Esophagus squamous epithelium (tissue), 5 donors: Measurements from ENCODE around the gene FAM107B. TPM values are rescaled to one million over a fixed set of nuclear protein-coding genes. Genes with fewer than 3 reads are reported as not detected.
A peak's percentile ranks its signal among the peaks of the same experiment; 100 is the strongest.

Experiments used
- DNase-seq: peaks from one replicate; lab custom pipeline; 2025; lab: John Stamatoyannopoulos, UW
- H3K27ac ChIP-seq, 4 donors: fragments of 200-600 bp; sonication (generic); one replicate each; pipeline ENCODE4 v1.5.1; 2016 to 2019; ENCODE audit warnings: mild to moderate bottlenecking in 1 of 4
- H3K27me3 ChIP-seq, 4 donors: fragments of 200-600 bp; sonication (generic); 1 replicate in 3 of 4; 2 replicates in 1 of 4; pipeline versions ENCODE4 v1.5.1 to v1.6.0; 2017 to 2021; ENCODE audit warnings: antibody characterized with exemption in 1 of 4
- H3K36me3 ChIP-seq, 3 donors: fragments of 200-600 bp; sonication (generic); one replicate each; pipeline ENCODE4 v1.5.1; 2016 to 2019
- H3K4me1 ChIP-seq, 3 donors: fragments of 200-600 bp; sonication (generic); one replicate each; pipeline ENCODE4 v1.5.1; 2017 to 2019
- H3K4me3 ChIP-seq, 4 donors: fragments of 200-600 bp; sonication (generic); 1 replicate in 3 of 4; 2 replicates in 1 of 4; pipeline ENCODE4 v1.5.1; 2016 to 2019; ENCODE audit warnings: mild to moderate bottlenecking in 2 of 4, moderate library complexity in 1 of 4
- H3K9me3 ChIP-seq, 3 donors: fragments of 200-600 bp; sonication (generic); one replicate each; pipeline ENCODE4 v1.5.1; 2016 to 2019
- POLR2A ChIP-seq, 4 donors: fragments of 450-650 bp; IDR thresholded peaks; one replicate each; pipeline ENCODE4 v1.6.1; 2017; ENCODE audit warnings: antibody characterized with exemption in 4 of 4, mild to moderate bottlenecking in 4 of 4, moderate library complexity in 3 of 4
- WGBS, 2 donors: methylation state at CpG; one replicate each; pipeline ENCODE4 v1.1.5; 2018; 5-methylcytosine and 5-hydroxymethylcytosine counted together
- intact Hi-C: fragments of 100-400 bp; cut with DNase I; formaldehyde crosslinking; loops from one replicate; pipeline ENCODE4 v1.15.0; 2022
- total RNA-seq, 4 donors: library from RNA; depleted of rRNA; stranded (reverse); fragments of >200 nt; gene quantifications; one replicate each; pipeline ENCODE4 v1.1.0, GENCODE V29; 2016
- TF ChIP-seq, protein P1 (sequence below), 6 experiments: fragments of 450-650 bp in 4 of 6; fragments of 200-600 bp in 2 of 6; sonication (generic) in 2 of 6; IDR thresholded peaks; one replicate each; pipeline ENCODE4 v1.5.1; 2016 to 2019; ENCODE audit warnings: antibody characterized with exemption in 6 of 6, mild to moderate bottlenecking in 4 of 6, moderate library complexity in 4 of 6
- donor health status: DM: yes; HTN: yes; CAD: no.

Gene FAM107B
- total RNA-seq, 4 donors from 2014 or later = 6.7 to 17.0 (median 12.9) TPM

DNA sequence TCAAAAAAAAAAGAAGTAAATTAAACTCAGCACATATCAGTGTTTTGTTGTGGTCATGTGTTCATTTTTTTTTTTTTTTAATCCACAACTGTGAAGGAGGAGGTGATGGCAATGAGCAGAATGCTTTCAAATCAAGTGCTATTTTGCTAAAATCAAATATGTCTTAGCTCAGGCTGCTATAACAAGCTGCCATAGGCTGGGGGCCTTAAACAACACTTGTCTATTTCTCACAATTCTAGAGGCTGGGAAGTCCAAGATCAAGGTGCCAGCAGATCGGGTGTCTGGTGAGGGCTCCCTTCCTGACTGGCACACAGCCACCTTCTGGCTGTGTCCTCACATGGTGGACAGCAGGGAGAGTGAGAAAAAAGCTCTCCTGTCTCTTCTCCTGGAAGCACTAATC lies 203.9 kb downstream of the FAM107B start:
- peak overlapping the region; percentile 44 to 78 (median 68) for H3K27ac ChIP-seq
- intact Hi-C loops = no loop called here
- no peaks in the 10 kb centered on the region for H3K9me3 ChIP-seq
- H3K4me1 ChIP-seq = peaks cover 6 to 53% (median 14%) of the 10 kb centered on the region in 3 donors
- no peaks in the 10 kb centered on the region for H3K27me3 ChIP-seq
- peak overlapping the region in 1 of 4 donors; percentile 2 for H3K4me3 ChIP-seq
- H3K36me3 ChIP-seq = peaks cover 0 to 17% (median 0%) of the 10 kb centered on the region in 3 donors
- no peak for TF ChIP-seq POLR2A (IDR thresholded peaks at IDR 0.05)
- TF ChIP-seq, protein P1, sequence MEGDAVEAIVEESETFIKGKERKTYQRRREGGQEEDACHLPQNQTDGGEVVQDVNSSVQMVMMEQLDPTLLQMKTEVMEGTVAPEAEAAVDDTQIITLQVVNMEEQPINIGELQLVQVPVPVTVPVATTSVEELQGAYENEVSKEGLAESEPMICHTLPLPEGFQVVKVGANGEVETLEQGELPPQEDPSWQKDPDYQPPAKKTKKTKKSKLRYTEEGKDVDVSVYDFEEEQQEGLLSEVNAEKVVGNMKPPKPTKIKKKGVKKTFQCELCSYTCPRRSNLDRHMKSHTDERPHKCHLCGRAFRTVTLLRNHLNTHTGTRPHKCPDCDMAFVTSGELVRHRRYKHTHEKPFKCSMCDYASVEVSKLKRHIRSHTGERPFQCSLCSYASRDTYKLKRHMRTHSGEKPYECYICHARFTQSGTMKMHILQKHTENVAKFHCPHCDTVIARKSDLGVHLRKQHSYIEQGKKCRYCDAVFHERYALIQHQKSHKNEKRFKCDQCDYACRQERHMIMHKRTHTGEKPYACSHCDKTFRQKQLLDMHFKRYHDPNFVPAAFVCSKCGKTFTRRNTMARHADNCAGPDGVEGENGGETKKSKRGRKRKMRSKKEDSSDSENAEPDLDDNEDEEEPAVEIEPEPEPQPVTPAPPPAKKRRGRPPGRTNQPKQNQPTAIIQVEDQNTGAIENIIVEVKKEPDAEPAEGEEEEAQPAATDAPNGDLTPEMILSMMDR (IDR thresholded peaks at IDR 0.05) = no peak
- no peak for DNase-seq
- 13 to 33% methylated on average over 1 of the region's 1 CpG for WGBS, 2 donors

DNA sequence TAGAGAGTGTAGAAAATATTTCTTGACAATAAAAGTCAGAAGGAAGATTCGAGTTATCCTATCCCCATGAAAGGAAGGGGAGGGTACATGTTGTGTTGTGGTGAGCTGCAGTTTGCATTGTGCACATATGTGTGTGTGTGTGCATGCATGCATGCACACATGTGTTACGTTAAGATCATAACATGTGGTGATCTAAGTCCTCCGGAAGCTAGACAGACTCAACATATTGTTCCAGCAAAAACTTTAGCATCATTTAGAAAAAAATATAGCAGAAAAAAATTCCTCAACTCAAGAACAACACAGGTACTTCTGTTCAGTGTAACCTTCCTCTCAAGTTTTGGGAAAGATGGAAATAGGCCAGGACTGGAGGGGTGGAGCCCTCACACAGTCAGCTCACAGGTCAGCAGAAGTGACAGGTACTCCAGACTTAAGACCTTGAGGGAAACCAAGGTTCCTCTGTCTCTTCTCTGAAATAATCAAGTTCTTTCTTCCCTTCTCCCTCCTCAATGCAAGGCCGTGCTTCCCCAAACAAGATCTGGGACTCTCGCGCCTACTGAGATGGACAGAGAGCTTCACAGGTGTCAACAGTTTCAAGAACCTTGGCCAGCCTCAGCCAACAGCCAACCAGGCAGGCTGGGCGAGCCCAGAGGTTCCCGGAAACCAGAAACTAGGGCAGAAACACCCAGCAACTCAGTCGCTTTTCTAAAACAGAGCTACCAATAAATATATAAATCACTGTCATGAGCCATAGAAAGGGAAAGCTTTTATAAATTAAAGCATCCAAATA lies 205.2 kb downstream of the FAM107B start:
- no peak for TF ChIP-seq POLR2A (IDR thresholded peaks at IDR 0.05)
- TF ChIP-seq, protein P1 (IDR thresholded peaks at IDR 0.05) = no peak
- WGBS, 2 donors = 66 to 72% methylated on average over 4 to 6 of the region's 9 CpGs
- H3K27me3 ChIP-seq = no peaks in the 10 kb centered on the region
- H3K36me3 ChIP-seq = peaks cover 0 to 17% (median 0%) of the 10 kb centered on the region in 3 donors
- H3K9me3 ChIP-seq = no peaks in the 10 kb centered on the region
- no peak overlapping the region for H3K4me3 ChIP-seq
- intact Hi-C loops = no loop called here
- H3K4me1 ChIP-seq = peaks cover 6 to 62% (median 14%) of the 10 kb centered on the region in 3 donors
- DNase-seq = no peak
- peak overlapping the region; percentile 56 to 78 (median 68) for H3K27ac ChIP-seq

DNA sequence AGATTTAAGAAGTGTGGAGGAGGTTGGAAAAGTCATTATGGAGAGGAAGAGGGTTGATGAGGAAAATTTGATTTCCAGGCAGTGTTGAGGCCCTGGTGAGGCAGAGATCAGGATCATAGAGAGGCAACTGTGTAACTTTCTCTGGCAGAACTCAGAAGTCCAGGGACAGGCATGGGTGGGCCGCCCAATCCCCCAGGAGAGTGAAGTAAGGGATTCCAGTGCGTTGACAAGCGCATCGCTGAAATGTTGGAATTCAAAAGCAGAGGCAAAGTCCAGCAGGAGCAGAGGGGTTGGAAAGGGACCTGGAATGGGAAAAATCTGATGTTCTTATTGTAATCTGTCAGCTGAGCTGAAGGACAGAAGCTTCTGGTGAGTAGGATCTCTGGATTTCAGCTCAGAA lies 207.3 kb downstream of the FAM107B start:
- Histone ChIP-seq H3K27ac (no peak overlapping the region), H3K9me3 (no peaks in the 10 kb centered on the region), H3K27me3 (no peaks in the 10 kb centered on the region), H3K36me3 (peaks cover 0 to 17% (median 0%) of the 10 kb centered on the region in 3 donors), H3K4me3 (no peak overlapping the region), H3K4me1 (peaks cover 6 to 54% (median 21%) of the 10 kb centered on the region in 3 donors)
- intact Hi-C loops = no loop called here
- no peak for DNase-seq
- TF ChIP-seq, protein P1 (IDR thresholded peaks at IDR 0.05) = no peak
- WGBS, 2 donors = 88 to 98% methylated on average over 4 of the region's 4 CpGs

DNA sequence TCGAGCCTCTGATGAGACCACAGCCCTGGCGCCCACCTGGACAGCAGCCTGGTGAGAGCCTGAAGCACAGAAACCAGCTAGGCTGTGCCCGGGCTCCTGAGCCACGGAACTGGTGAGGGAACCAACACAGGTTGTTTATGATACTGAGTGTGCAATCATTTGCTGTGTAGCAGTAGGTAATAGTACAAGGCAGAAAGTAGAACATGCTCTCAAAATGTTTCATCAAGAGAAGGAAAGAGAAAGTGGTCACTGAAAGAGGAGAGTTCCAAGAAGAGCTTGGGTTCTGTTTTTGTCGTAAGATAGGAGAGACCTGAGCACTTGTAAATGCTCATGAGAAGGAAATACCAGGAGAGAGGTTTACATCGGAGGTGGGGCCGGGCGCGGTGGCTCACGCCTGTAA lies 208.2 kb downstream of the FAM107B start:
- DNase-seq = no peak
- Histone ChIP-seq H3K4me3 (no peak overlapping the region), H3K4me1 (peaks cover 3 to 53% (median 16%) of the 10 kb centered on the region in 3 donors), H3K27ac (no peak overlapping the region), H3K9me3 (no peaks in the 10 kb centered on the region), H3K27me3 (no peaks in the 10 kb centered on the region), H3K36me3 (peaks cover 0 to 17% (median 0%) of the 10 kb centered on the region in 3 donors)
- intact Hi-C loops = no loop called here
- 89 to 90% methylated on average over 10 of the region's 10 CpGs for WGBS, 2 donors
- TF ChIP-seq, protein P1 (IDR thresholded peaks at IDR 0.05) = no peak
- no peak for TF ChIP-seq POLR2A (IDR thresholded peaks at IDR 0.05)

DNA sequence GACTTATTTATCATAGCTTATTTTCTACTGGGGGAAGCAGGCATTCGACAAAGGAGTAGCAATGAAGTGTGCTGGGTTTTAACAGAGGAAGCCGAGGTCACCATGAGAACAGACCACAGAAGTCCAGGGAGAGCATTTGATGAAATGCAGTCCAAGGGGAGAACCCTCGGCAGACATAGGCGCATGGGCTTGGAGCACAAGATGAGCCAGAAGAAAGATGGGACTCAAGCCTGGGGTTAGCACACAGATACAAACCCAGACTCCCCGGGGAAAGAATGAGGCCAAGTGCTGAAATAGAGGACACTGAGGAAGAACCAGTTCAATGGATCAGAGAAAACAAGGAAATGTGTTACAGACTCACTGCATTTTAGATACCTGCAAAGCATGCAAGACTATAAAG lies 209.5 kb downstream of the FAM107B start:
- no peak for DNase-seq
- 58 to 61% methylated on average over 5 of the region's 5 CpGs for WGBS, 2 donors
- H3K4me1 ChIP-seq = peaks cover 0 to 50% (median 15%) of the 10 kb centered on the region in 3 donors
- intact Hi-C loops = no loop called here
- no peak overlapping the region for H3K4me3 ChIP-seq
- no peak overlapping the region for H3K27ac ChIP-seq
- TF ChIP-seq POLR2A (IDR thresholded peaks at IDR 0.05) = no peak
- TF ChIP-seq, protein P1 (IDR thresholded peaks at IDR 0.05) = no peak
- H3K36me3 ChIP-seq = peaks cover 0 to 17% (median 0%) of the 10 kb centered on the region in 3 donors
- no peaks in the 10 kb centered on the region for H3K27me3 ChIP-seq
- no peaks in the 10 kb centered on the region for H3K9me3 ChIP-seq
